CD4-positive, alpha-beta T cell treated with Interleukin-6 for 4 hours (primary cell): ENCODE measurements around the gene TRA2A.
"Not testable (repeated sequence)": the region's sequence is repeated elsewhere in the genome, so short reads cannot be mapped to it uniquely, and the experiment has no call there.

ENCODE experiments used
- DNase-seq: peaks from one replicate; pipeline ENCODE4 v3.0.0-alpha.2; 2020; ENCODE audit warnings: mixed read lengths

TRA2A gene

DNA sequence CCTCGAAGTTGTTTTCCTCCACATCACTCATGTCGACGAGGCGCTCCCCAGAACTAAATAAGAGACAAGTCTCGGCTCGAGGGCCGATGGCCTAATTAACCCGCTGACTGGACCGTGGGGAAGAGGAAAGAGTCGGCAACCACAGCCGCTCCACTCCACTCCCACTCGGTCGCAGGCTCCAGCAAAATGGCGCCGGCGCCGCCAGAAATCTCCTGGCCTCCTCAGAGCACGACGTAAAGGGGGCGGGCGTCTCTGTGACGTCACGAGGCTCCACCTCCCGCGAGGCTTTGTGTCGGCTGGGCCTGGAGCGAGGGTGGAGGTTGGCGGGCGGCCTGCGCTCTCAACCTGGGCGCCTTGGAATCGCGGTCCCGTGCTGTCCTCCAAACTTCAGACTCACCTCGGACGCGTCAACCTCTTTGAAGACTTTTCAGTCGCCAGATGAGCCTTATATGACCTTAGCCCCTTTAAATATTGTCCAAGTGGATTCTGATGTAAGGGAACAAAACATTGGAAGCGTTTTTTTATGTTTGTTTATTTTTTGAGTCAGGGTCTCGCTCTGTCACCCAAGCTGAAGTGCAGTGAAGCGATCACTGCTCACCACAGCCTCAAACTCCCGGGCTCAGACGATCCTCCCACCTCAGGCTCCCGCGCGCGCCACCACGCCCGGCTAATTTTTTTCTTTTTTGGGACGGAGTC lies at the start of gene TRA2A:
Gene TRA2A, minus strand, starts transcription at position 188 of the 696 bp plus-strand sequence. Its CDS starts 157 bp downstream, at position 31.
- peak; percentile 98 for DNase-seq

- peak; percentile 71 for DNase-seq
Observed at GRCh38 chr7:23570592-23571200, 38.9 kb upstream of the TRA2A start.

DNA sequence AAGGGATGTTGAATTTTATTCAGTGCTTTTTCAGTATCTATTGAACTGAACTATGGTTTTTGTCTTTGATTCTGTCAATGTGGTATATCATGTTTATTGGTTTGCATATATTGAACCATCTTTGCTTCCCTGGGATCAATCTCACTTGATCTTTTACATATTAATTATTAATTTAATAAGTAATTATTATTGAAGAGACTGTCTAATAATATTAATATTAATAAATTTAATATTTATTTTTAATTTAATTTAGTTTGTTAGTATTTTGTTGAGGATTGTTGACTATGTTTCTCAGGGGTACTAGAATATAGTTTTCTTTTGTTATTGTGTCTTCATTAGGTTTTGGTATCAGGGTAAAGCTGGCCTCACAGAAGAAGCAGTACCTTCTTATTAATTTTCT lies 26.5 kb upstream of the TRA2A start:
- DNase-seq = no peak

GRCh38 chr7:23547662-23548061 lies 15.9 kb upstream of the TRA2A start:
- DNase-seq = no peak

- peak; percentile 84 for DNase-seq
Observed at GRCh38 chr7:23546897-23547572, 15.3 kb upstream of the TRA2A start.

GRCh38 chr7:23545493-23545892 lies 13.7 kb upstream of the TRA2A start:
- DNase-seq = no peak

- peak; percentile 16 for DNase-seq
Observed at GRCh38 chr7:23544913-23545354, 13.2 kb upstream of the TRA2A start.

DNA sequence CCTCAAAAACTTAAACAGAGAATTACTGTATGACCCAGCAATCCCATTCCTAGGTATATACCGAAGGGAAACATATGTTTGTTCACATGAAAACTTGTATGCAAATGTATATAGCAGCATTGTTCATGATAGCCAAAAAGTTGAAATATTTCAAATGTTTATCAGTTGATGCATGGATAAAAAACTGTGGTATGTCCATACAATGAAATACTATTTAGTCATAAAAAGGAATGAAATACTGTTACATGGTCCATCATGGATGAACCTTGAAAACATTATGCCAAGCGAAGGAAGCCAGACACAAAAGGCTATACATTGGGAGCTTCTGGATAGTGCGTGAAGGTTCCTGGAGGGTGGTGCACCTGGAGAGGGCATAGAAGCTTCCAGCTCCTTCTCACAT lies 11.0 kb upstream of the TRA2A start:
- no peak for DNase-seq

DNA sequence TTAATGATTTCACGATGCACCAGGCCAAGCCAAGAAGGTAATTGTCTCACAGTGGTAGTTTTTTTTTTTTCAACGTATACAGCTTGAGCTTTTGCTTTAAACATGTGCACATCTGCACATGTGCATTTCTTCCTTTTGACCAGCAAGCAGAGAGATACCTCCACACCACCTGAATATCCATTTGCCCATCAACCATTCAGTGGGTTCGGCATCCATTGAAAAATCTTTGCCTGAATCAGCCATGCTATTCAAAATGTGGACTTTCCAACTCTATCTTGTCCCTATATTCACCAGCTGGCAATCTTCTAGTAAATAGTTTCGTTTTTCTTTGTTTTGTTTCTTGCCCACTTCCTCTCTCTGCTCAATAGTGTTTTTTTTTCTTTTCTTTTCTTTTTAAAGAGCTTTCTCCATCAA lies 7.7 kb upstream of the TRA2A start:
- peak; percentile 9 for DNase-seq

DNA sequence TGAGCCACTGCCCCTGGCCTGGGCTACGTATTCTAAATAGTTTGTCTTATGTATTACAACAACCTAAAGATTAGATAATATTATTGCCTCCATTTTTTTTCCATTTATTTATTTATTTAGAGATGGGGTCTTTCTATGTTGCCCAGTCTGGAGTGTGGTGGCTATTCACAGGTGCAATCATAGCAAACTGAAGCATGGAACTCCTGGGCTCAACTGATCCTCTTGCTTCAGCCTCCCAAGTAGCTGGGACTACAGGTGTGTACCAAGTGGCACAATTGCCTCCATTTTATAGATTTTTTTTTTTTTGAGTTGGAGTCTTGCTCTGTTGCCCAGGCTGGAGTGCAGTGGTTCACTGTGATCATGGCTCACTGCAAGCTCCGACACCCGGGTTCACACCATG lies 6.5 kb upstream of the TRA2A start:
- no peak for DNase-seq

- no peak for DNase-seq
Observed at GRCh38 chr7:23533238-23533604, 1.4 kb upstream of the TRA2A start.

DNA sequence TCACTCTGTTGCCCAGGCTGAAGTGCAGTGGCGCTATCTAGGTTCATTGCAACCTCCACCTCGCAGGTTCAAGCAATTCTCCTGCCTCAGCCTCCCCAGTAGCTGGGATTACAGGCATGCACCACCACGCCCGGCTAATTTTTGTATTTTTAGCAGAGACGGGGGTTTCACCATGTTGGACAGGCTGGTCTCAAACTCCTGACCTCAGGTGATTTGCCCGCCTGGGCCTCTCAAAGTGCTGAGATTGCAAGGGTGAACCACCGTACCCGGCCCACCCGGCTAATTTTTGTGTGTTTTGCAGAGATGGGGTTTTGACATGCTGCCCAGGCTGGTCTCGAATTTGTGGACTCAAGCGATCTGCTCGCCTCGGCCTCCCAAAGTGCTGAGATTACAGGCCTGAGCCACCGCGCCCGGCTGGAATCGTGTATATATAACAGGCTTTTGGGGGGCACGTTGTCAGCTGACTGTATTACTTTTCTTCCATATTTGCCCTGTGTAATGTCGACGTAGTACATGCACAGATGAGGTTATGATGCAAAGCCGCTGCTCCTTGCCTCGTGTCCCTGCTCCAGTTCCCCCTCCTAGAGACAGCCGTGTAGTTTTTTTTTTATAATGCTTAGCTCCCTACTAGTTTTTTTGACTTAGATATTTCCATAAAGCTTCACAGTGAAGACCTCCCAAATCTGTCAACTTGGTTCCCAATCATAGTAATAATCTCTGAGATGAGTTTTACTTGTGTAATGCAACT lies 883 bp upstream of the TRA2A start:
- no peak for DNase-seq

GRCh38 chr7:23531050-23531793 lies 559 bp downstream of the TRA2A start:
- DNase-seq = peak; percentile 57

DNA sequence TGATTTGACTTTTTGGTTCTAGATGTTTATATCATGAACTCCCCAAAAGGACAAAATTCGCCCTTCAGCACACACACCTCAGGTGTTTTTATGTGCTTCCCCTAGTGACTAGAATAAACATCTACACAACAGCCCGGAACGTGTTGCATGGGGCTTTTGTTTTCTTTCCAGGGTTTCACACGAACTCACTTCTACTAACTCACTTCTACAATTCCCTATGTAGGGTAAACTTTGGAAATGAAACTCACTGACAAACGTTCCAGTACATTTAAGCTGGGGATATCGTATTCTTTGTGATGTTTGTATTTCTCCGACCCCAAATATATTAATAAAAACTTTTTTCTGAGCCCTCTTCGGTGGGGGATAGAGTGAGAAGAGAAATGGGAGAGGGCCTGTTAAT lies 1.4 kb downstream of the TRA2A start:
- DNase-seq = peak; percentile 24

DNA sequence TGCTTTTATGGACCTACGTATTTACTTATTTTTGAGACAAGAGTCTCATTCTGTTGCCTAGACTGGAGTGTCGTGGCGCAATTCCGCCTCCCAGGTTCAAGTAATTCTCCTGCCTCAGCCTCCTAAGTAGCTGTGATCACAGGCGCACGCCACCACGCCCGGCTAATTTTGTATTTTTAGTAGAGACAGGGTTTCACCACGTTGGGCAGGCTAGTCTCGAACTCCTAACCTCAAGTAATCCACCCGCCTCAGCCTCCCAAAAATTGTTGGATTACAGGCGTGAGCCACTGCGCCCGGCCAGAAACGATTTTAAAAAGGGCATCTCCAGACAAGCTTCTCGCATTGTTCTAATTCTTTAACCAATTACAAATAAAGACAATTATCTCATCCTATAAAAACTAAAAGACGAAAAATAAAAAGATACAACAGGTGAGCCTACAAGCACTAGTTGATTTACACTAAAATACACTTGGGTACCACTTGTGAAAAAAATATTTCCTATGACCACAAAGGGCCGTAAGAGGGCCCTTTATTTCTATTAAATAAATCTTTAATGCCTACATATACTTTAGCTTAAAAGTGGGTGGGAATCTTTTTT lies 2.4 kb downstream of the TRA2A start:
- no peak for DNase-seq

- not testable (repeated sequence) for DNase-seq
Observed at GRCh38 chr7:23525611-23526010, 6.2 kb downstream of the TRA2A start.

DNA sequence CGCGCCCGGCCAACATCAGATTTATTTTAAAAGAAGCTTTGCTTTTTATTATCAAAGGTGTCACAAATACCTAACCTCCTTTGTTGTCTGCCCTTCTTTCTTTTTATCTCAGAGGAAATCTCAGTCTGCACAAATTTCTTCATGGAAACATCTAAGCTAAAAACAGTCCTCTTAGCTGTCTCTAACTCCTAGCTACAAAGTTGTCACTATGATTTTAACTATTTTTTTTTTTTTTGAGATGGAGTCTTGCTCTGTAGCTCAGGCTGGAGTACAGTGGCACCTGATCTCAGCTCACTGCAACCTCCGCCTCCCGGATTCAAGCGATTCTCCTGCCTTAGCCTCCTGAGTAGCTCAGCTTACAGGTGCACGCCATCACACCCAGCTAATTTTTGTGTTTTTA lies 7.3 kb downstream of the TRA2A start:
- DNase-seq = no peak

GRCh38 chr7:23523486-23524075 lies 8.2 kb downstream of the TRA2A start:
- no peak for DNase-seq

DNA sequence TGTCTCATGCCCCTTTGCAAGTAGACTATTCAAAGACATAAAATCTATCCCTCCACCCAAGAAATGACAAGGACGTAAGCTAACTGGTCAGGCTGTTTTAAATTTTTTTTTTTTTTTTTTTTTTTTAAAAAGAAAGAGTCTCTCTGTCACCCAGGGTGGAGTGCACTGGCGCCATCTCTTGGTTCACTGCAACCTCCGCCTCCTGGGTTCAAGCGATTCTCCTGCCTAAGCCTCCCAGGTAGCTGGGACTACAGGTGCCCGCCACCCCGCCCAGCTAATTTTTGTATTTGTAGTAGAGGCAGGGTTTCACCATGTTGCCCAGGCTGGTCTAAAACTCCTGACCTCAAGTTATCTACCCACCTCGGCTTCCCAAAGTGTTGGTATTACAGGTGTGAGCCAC lies 11.2 kb downstream of the TRA2A start:
- DNase-seq = no peak

- DNase-seq = no peak
Observed at GRCh38 chr7:23514755-23515154, 17.0 kb downstream of the TRA2A start.

GRCh38 chr7:23513746-23514145 lies 18.0 kb downstream of the TRA2A start:
- not testable (repeated sequence) for DNase-seq

DNA sequence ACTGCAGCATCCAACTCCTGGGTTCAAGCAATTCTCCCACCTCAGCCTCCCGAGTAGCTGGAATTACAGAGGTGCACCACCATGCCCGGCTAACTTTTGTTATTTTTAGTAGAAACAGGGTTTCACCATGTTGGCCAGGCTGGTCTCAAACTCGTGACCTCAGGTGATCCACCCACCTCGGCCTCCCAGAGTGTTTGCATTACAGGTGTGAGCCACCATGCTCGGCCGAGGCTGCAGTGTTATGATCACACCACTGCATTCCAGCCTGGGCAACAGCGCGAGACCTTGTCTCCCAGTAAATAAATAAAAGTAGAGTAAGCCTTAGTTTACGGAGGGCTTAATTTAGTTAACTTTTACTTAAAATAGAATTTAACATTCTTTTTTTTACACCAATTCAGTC lies 37.8 kb downstream of the TRA2A start:
- DNase-seq = no peak
